OCI-LY3 (cell line): ENCODE measurements around the gene MCRS1.

Experiments used
- CTCF ChIP-seq: fragments of 200-600, 300-600 bp; sonication (generic); IDR thresholded peaks from 2 replicates; pipeline ENCODE4 v1.5.1; 2014; ENCODE audit warnings: antibody characterized with exemption, low read length, low read depth
- EZH2phosphoT487 ChIP-seq: fragments of 200-600 bp; shearing (Covaris generic); IDR thresholded peaks from 2 replicates; pipeline ENCODE4 v1.6.1; 2018; ENCODE audit warnings: antibody characterized with exemption, mixed run types, low read depth

- no peak for TF ChIP-seq CTCF
- no peak for TF ChIP-seq EZH2phosphoT487
Observed at GRCh38 chr12:49518914-49519573, 48.9 kb downstream of the MCRS1 start.
